Mononuclear cell (primary cell): Measurements from ENCODE around the gene LMX1B. TPM values are rescaled to one million over a fixed set of nuclear protein-coding genes. Genes with fewer than 3 reads are reported as not detected.

ENCODE experiments used
- H3K27me3 ChIP-seq: 2 replicates; pipeline ENCODE4 v1.6.0; 2011; ENCODE audit warnings: low read length, control low read depth; ENCODE audit not compliant: insufficient read depth
- H3K4me1 ChIP-seq: 2 replicates; pipeline ENCODE4 v1.5.1; 2011; ENCODE audit warnings: mild to moderate bottlenecking, low read length, control low read depth; ENCODE audit not compliant: insufficient read depth
- H3K4me3 ChIP-seq: 2 replicates; pipeline ENCODE4 v1.5.1; 2011; ENCODE audit warnings: mild to moderate bottlenecking, low read length, moderate library complexity
- H3K9me3 ChIP-seq: 2 replicates; pipeline ENCODE4 v1.5.1; 2011; ENCODE audit warnings: low read depth, mild to moderate bottlenecking, control low read depth, low read length
- total RNA-seq: library from RNA; depleted of rRNA; stranded (reverse); fragments of >200 nt; gene quantifications from one replicate; pipeline ENCODE4 v1.2.3, GENCODE V29; 2012

LMX1B gene
- total RNA-seq, 1 donor = not detected

DNA sequence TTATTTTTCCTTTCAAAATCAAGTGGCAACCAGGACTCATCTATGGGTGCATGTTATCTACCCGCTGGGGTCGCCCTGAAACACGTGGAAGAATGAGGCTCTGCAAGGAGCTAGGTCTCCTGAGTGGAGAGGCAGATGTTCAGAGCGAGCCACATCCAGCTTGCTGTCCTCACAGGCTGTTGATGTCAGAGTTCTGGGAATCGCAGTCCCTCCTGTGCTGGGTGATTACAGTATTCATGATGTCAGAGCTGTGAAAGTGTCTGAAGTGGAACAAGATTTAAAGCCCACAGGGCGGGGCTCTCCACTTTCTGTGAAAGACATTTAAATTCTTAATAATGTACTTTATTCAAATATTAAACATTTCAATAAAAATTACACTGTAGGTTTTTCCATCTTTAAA lies 24.4 kb upstream of the LMX1B start:
- Histone ChIP-seq H3K9me3 (no peaks in the 10 kb centered on the region), H3K27me3 (peaks cover 14% of the 10 kb centered on the region), H3K4me1 (no peaks in the 10 kb centered on the region), H3K4me3 (no peak overlapping the region)

DNA sequence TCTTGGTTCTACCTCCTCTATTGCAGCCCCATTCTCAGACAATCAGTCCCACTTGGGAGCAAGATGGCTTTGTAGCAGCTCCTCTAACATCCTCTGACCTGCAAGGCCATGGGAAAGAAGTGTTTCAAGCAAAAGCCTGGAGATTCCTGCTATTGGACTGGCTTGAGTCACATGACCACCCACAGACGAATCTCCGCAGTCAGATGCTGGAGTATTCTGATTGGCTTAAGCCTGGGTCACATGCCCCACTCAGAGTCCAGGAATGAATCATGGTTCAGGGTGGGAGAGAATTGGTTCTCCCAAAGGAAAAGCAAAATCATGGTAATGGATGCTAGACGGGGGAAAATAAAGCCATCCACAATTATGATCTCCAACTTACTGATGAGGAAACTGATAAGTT lies 22.6 kb upstream of the LMX1B start:
- Histone ChIP-seq H3K9me3 (no peaks in the 10 kb centered on the region), H3K4me3 (no peak overlapping the region), H3K27me3 (peaks cover 31% of the 10 kb centered on the region), H3K4me1 (no peaks in the 10 kb centered on the region)

DNA sequence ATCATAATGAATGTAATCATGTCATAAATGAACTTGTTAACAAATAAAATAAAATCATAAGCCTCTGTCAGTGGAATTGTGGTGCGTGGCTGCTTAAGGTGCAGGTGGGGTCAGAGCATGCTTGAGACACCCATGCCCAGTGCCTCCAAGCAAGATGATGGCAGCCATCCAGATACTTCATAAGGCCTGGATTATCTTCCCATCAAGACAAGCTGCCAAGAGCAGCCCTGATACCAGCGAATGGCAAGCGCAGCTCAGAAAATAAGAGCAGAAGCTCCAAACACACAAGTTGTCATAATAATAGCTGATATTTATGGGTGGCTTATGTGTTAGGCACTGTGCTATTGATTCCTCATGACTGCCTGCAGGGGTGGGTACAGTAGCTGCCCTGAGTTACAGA lies 21.8 kb upstream of the LMX1B start:
- no peaks in the 10 kb centered on the region for H3K4me1 ChIP-seq
- no peaks in the 10 kb centered on the region for H3K9me3 ChIP-seq
- no peak overlapping the region for H3K4me3 ChIP-seq
- H3K27me3 ChIP-seq = peaks cover 35% of the 10 kb centered on the region

DNA sequence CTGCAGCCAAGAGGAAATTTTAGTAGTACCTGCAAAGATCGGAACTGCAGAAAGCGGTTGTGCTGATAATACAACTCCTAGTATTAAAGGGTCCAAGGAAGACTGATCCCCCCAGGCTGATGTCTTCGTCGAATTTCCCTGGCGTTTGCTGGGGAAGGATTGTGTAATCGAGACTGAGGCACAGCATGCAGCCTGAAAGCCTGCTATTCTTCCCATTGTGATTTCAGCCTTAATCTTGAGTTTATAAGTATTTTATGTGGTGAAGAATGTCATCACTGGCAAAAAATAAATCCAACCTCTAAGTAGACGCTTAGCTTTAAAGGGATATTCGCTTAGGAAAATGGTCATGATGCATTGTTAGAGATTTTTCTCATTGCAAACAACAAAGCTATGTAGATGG lies 21.3 kb upstream of the LMX1B start:
- Histone ChIP-seq H3K4me3 (no peak overlapping the region), H3K9me3 (no peaks in the 10 kb centered on the region), H3K4me1 (no peaks in the 10 kb centered on the region), H3K27me3 (peaks cover 35% of the 10 kb centered on the region)

DNA sequence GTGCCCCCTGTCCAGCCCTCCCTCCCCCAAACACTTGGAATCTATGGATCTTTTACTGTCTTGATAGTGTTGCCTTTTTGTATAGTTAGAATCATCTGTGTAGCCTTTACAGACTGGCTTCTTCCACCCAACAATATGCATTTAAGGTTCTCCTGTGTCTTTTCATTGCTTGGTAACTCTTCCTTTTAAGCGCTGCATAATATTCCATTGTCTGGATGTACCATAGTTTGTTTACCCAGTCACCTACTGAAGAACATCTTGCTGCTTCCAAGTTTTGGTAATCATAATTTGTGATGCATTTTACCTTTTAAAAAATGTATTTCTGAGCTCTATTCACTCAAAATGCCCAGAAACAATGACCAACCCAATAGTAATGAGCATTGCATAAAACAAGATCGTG lies 17.7 kb upstream of the LMX1B start:
- no peak overlapping the region for H3K4me3 ChIP-seq
- H3K27me3 ChIP-seq = peaks cover 34% of the 10 kb centered on the region
- H3K4me1 ChIP-seq = no peaks in the 10 kb centered on the region
- no peaks in the 10 kb centered on the region for H3K9me3 ChIP-seq

DNA sequence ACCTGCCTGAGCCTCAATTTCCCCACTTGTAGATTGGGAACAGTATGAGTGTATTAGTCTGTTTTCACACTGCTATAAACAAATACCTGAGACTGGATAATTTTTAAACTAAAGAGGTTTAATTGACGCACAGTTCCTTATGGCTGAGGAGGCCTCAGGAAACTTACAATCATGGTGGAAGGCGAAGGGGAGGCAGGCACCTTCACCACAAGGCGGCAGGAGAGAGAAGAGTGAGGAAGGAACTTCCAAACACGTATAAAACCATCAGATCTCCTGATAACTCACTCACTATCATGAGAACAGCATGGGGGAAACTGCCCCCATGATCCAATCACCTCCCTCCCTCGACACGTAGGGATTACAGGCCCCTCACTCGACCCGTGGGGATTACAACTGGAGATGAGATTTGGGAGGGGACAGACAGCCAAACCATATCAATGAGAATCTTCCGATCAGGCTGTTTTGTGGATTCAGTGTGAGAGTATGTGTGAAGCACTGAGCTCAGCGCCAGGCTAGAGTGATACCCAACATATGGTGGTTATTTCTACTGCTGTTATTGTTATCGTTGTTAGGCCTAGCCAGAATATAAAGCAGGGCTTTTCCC lies 14.6 kb upstream of the LMX1B start:
- Histone ChIP-seq H3K4me3 (no peak overlapping the region), H3K9me3 (no peaks in the 10 kb centered on the region), H3K4me1 (no peaks in the 10 kb centered on the region), H3K27me3 (peaks cover 28% of the 10 kb centered on the region)

DNA sequence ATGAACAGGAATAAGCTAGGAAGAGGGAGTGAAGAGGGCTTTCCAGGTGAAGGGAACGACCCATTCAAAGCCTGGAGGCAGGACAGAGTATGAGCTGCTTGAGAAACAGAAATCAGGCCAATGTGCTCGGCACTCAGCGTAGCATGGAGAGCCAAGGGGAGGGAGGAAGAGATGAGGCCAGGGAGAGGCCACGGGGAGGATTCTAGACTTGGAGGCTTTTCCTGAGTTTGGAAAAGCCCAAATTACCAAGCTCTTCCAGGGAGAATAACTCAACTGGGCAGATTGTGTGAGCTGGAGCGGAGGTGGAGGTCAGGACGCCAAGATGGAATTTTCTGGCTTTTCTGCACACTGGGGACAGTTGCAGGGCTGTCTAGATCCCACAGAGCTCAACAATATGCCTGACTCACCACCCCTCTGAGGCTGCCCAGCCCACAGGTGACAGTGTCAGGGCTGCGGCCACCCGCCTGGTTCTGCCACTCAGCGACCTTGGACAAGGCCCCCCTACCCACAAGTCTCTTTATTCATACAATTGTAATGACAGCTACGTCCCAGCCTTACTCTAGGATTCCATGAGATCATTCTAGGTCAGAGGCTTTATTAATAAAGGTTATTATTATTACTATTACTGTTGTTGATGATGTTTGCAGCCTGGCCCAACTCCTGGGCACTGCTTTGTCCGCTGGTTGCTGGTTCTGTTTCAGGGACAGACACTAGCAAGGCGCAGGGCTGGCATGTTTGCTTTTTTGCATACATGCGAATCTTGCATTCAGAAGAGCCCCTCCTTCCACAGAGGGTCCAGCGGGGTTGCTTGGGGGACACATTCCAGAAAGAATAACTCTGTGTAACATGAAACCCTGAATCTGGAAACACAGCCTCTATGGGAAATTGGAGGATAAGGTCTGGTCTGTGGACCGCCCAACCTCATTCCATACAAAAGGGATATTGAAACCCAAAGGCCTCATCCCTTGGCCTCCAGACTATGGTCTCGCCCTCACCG lies 9.4 kb upstream of the LMX1B start:
- no peaks in the 10 kb centered on the region for H3K9me3 ChIP-seq
- H3K4me1 ChIP-seq = no peaks in the 10 kb centered on the region
- peaks cover 27% of the 10 kb centered on the region for H3K27me3 ChIP-seq
- no peak overlapping the region for H3K4me3 ChIP-seq

DNA sequence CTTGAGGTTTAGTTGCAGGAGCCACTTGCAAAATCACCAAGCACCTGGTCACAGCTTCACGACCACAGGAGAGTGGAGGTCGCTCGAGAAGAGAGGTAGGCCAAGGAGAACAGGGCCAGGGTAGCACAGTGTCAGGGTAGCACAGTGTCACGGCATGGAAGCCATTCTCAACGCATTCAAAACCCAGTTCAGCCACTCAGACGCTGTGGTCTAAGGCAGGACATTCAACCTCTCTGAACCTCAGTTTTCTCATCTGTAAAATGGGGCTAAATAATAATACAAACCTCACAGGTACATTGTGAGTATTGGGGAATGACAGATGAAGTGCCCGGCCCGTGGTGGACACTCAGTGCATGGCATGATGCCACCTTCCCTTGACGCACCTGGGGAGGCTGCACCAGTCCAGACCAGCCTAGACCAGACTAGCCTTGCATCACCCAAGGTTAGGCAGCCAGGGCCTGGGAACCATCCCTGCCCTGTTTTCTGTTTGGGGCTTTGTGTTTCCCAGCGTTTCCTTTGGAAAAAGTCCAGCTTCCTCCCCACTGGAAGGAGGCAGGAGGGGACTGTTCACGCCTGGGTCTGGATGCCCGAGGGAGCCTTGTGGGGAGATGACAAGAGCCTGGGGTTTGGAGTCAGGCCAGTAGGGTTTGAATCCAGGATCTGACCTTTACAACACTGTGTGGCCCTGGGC lies 7.8 kb upstream of the LMX1B start:
- no peak overlapping the region for H3K4me3 ChIP-seq
- peaks cover 4% of the 10 kb centered on the region for H3K4me1 ChIP-seq
- no peaks in the 10 kb centered on the region for H3K9me3 ChIP-seq
- peaks cover 42% of the 10 kb centered on the region for H3K27me3 ChIP-seq

DNA sequence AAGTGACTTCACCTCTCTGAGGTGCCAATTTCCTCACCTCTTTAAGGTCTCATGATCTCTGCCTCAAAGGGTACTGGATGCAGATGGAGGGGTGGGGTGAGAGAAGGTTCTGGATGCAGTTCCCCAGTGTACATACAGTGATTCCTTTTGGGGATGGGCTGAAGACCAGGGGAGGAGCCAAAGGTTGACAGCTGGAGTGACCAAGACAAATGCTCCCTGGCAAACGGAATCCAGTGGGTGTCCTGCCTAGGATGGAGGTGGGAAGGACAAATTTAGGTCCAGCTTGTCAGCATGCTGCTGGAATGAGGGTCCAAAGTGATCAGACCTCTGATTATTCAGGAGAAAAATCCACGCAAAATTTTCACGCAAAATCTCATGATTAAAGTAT lies 7.3 kb upstream of the LMX1B start:
- H3K4me1 ChIP-seq = peaks cover 9% of the 10 kb centered on the region
- no peak overlapping the region for H3K4me3 ChIP-seq
- no peaks in the 10 kb centered on the region for H3K9me3 ChIP-seq
- peaks cover 44% of the 10 kb centered on the region for H3K27me3 ChIP-seq

DNA sequence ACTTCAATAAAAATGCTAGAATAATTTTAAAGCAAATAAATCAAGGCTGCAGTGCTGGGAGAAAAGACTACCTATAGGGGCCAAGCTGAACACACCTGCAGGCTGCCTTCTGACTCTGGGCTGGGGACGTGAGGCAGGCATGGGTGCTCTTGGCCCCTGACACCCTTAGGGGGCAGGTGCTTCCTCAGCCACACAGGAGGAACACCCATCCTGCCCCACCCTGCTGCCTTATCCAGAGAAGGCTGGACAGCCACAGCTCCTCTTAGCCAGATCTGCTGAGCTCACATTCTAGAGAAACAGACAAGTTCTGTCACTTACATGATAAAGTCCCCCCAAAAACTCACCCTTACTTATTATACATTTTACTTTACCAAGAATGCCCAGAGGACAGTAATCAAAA lies 6.6 kb upstream of the LMX1B start:
- H3K9me3 ChIP-seq = no peaks in the 10 kb centered on the region
- H3K4me3 ChIP-seq = no peak overlapping the region
- peaks cover 49% of the 10 kb centered on the region for H3K27me3 ChIP-seq
- H3K4me1 ChIP-seq = peaks cover 16% of the 10 kb centered on the region

DNA sequence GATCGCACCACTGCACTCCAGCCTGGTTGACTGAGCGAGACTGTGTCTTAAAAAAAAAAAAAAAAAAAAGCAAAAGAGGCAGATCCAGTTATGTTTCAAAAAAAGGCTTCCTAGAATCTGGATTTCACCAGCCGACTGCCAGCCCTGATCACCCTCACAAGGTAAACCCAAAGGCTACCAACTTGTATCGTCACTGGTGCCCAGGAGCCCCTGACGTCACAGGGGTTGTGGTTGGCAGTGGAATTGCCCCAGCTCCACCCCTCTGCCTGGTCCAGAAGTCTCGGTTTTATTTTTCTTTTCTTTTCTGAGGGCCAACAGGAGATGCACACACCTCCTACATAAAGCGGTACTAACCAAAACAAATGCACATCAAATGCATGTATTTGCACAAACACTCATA lies 6.0 kb upstream of the LMX1B start:
- Histone ChIP-seq H3K4me3 (no peak overlapping the region), H3K27me3 (peaks cover 52% of the 10 kb centered on the region), H3K9me3 (no peaks in the 10 kb centered on the region), H3K4me1 (peaks cover 21% of the 10 kb centered on the region)

DNA sequence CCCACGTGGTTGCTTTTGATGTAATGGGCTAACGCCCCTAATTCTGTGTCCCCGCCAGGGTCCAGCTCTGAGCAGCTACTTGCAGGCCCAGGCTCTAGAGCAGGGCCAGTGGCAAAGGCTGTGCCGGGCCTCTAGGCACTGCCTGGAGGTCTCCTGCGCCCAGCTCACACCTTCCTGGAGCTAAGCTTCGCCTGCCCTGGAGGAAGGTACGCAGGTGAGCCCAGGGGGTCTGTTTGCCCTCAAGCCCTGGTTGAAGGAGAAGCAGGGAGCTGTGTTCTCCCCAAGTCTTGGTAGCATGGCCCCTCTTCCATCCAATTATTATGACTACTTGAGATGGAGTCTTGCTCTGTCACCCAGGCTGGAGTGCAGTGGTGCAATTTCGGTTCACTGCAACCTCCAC lies 5.2 kb upstream of the LMX1B start:
- Histone ChIP-seq H3K27me3 (peaks cover 59% of the 10 kb centered on the region), H3K4me3 (no peak overlapping the region), H3K4me1 (peaks cover 29% of the 10 kb centered on the region), H3K9me3 (no peaks in the 10 kb centered on the region)

DNA sequence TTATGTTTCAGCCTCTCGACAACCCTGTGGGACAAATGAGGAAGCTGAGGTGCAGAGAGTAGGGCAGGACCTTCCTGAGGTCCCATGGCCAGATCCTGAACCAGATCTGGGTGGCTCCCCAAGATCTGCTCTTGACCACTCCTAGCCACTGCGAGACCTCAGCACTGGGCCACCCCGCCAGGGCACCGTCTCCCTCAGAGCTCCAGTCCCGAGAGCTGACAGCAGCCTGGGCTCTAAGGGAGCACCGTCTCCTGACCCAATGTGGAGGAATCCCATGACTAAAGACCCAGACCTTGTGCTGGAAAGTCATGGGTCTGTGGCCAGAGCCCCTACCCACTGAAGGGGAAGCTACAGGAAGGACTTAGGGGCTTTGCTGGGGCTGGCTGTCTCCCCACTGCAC lies 4.5 kb upstream of the LMX1B start:
- Histone ChIP-seq H3K9me3 (no peaks in the 10 kb centered on the region), H3K4me1 (peaks cover 29% of the 10 kb centered on the region), H3K27me3 (peaks cover 59% of the 10 kb centered on the region), H3K4me3 (no peak overlapping the region)

DNA sequence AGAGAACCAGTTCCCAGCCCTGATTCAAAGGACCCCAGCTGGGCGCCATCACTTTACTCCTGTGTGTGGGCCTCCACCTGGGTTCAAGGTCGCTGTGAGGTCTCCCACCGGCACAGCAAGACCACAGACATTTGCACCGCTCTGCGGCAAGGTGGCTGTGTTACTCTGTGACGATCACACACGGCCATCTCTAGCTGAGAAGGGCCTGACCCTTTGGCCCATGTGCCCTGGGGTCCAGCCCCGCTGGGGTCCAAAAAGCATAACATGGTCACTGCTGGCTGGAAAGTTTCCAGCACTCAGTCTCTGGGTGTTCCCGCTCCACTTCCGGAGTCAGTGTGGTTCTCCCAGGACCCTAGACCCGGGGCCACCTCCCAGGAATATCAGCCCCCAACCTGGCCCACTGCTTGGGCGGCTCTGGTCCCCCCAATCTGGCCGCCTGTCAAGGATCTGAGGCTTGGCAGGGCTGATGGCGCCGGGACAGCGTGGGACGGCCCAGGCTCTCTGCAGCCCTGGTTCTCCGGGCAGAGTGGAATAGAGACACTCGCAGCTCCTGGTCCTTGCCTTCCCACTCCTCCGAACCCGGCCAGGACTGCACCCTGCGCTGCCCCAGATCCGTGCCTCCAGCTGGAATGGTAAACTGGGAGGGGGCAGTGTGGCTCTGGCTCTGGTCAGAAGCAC lies 3.9 kb upstream of the LMX1B start:
- Histone ChIP-seq H3K9me3 (no peaks in the 10 kb centered on the region), H3K4me3 (no peak overlapping the region), H3K27me3 (peaks cover 64% of the 10 kb centered on the region), H3K4me1 (peaks cover 35% of the 10 kb centered on the region)

DNA sequence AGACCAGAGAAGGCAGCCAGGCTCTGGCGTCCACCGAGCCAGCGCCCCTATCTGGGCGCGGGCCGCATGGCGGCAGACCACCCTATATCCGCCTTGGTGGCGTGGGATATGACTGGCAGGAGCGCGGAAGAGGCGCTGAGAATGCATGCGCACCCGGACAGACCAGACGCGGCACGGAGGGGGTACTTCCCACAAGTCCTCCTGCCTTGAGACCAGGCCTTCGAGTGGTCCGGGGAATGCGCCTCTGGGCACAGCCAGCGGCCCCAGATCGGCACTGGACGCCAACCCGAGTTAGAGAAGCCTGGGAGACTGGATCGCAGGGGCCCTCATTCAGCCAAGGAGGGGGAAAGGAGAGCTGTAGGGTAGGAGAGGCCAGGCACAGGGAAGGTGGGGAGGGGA lies 2.5 kb upstream of the LMX1B start:
- Histone ChIP-seq H3K27me3 (peaks cover 76% of the 10 kb centered on the region), H3K9me3 (no peaks in the 10 kb centered on the region), H3K4me1 (peaks cover 41% of the 10 kb centered on the region), H3K4me3 (no peak overlapping the region)
